Activated CD8-positive, alpha-beta memory T cell treated with anti-CD3 and anti-CD28 coated beads for 48 hours (primary cell): Measurements from ENCODE around the gene RALGAPA2.

Experiments
- DNase-seq, 3 experiments: peaks; one replicate each; pipeline ENCODE4 v3.0.0-alpha.2; 2020; ENCODE audit warnings: low read depth in 2 of 3, low spot score in 2 of 3

Gene RALGAPA2

DNA sequence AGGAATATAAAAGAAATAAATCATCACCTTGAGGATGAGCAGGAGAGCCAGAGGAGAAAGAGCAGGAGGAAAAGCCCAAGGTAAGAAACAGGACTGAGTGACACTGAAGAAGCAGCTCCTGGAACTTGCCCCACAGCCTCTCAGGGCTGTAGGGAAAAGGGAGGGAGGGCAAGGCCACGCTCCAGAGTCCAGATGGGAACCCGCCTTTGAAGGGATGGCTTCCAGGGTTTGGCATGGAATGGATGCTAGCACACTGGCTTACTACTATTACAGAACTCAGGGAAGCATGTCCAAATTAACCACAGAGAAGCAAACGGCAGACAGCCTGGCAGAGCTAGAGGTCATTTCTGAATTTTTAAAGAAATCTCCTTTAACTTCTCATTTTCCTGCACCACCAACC lies 26.8 kb downstream of the RALGAPA2 start:
- DNase-seq, result no peak

DNA sequence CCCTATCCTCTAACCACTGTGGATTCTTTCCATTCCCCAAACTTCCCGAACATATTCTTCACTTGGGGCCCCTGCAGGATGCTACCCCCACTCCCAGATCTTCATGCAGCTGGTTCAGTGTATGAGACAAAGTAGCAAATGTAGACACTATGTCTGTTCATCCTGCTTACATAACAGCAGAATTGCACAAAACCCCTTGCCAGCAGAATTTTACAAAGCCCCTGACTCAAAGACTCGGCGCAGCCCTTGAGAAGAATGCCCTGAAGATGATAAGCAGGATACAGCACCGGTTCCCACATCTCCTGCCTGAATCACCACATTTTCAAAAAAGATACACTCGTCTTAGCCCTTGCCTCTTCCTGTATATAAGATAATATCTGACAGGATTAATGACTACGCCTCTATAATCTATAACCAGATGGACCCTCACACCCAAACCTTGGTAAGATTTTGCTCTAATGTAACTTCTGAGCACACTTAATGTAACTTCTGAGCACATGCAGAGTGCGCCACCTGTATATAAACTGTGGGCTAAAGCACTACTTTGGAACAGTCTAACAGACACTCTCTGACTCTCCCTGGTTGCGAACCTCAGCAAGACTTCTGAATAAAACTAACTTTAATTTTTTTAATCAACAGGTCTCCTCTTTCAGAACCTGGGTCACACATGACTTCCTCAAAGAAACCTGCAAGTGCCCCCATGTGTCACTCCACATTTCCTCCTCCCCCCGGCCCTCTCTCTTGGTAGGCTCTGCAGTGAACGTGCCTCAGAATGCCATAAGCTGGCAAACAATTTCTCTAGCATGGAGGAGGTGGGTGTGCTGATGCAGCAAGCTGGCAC lies 28.7 kb downstream of the RALGAPA2 start:
- no peak for DNase-seq

DNA sequence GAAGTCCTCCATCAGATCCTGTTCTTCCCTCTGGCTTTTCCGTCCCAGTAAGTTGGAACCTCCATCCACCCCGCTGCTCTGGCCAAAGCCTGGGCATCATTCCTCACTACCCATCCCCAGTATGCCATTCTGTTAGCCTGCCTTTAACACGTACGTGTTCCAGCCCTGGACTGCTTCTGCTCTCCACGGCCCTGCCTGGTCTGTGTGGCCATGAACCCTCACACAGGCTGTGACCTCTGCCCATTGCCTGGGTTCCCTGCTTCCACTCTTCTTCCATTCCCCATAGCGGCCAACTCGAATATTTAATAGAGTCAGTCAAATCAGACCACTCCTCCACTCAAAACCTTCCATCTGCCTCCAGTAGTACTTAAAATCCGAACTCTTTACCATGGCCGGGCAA lies 29.4 kb downstream of the RALGAPA2 start:
- DNase-seq, result no peak

DNA sequence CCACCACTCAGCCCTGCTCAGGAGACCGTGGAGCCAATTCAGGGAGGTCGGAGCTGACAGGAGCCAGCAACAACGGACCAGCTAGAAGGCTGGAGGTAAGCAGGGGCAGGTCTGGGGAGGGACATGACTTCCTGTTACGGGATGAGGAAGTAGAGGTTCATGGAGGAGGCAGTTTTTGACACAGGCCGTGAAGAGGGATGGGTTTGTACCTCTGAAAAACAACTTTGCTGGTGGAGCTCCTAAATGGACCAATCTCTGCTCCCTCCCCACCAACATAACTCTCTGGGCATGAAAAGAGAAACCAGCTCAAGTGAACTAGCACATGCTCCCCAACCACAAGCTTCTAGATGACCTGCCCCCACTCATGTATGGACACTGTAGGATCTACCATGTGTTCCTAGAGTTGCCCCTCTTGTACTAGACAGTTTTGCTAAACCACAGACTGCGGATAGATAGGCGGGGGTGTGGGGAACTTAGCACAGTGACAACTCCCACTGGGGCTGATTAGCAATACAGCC lies 31.4 kb downstream of the RALGAPA2 start:
- no peak for DNase-seq

DNA sequence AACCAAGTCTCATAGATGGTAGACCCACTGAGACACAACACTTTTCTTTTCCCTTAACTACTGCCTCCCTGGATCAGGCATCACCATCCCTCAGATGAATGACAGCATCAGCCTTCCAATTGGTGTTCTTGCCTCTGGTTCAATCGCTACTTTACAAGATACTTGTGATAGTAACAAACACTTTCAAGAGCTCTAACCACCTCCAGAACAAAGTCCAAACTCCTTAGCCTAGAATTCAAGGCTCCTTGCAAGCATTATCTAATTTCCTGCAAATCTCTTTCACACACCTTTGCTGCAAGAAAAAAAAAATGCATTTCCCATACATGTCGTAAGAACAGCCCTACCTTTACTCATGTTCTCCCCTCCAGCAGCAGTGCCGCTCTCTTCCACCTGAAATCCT lies 33.1 kb downstream of the RALGAPA2 start:
- no peak for DNase-seq

DNA sequence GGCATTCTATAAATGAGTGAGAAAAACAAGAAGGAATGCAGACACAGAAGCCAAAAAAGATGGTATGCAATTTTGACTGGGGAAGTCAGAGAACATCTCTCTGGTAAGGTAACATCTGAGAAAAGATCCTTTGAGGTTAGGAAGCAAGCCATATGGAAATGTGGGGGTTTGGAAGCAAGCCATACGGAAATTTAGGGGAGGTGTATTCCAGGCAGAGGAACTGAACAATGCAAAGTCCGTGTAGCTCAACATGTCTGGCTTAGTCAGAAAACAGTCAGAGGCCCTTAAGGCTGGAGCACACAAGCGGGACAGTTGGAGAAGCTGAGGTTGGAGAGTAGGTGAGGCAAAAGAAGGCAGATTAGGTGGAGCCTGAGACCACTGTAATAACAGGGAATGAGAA lies 35.3 kb downstream of the RALGAPA2 start:
- no peak for DNase-seq

GRCh38 chr20:20668639-20669038 lies 43.8 kb downstream of the RALGAPA2 start:
- DNase-seq, result no peak

- no peak for DNase-seq
Measured at GRCh38 chr20:20666359-20666758, 46.1 kb downstream of the RALGAPA2 start.

GRCh38 chr20:20665606-20666332 lies 46.7 kb downstream of the RALGAPA2 start:
- DNase-seq, result no peak

DNA sequence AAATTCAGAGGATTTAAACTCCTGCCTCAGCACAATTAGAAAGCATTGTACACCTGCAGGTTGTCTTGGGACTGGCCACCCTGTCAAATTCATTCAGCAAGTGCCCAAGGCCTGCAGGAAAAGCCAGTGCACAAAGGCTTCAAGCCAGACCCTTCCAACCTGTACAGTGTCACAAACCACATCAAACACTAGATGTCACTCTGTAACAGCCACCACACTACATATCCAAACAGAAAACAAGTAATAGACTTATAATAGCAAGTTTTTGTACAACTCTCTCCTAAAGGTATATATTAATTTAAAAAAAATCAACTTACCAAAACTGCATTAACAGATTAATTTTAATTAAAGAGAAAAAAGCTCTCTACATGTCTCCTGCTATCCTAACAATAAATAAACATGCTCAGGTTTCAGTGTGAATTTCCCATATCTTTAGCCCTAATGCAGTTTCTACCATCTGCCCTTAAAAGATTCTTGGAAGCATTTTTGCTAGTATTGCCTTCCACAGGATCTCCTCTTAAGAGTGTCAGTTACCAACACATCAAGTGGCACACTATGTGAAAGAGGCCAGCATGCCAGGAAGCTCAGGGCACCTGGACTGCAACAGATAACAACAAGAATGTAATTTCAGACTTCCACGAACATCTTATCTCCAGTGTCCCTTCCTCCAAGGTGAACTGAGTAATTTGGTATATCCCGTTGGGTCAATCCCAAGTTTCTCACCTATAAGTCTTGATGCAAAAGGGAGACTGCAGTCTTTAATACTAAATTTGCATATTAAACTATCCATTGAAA lies 47.5 kb downstream of the RALGAPA2 start:
- DNase-seq, result no peak

DNA sequence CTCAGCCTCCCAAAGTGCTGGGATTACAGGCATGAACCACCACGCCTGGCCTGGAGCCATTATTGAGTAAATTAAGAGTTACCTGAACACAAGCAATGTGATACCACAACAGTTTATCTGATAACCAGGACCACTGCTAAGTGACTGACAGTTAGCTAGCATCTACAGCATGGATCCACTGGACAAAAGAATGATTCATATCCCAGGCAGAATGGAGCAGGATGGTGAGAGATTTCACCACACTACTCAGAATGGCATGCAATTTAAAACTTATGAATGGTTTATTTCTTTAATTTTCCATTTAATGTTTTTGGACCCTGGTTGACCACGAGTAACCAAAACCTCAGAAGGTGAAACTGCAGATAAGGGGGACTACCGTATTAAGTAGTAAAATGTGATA lies 48.6 kb downstream of the RALGAPA2 start:
- no peak for DNase-seq

GRCh38 chr20:20658871-20659431 lies 53.5 kb downstream of the RALGAPA2 start:
- DNase-seq, result no peak

DNA sequence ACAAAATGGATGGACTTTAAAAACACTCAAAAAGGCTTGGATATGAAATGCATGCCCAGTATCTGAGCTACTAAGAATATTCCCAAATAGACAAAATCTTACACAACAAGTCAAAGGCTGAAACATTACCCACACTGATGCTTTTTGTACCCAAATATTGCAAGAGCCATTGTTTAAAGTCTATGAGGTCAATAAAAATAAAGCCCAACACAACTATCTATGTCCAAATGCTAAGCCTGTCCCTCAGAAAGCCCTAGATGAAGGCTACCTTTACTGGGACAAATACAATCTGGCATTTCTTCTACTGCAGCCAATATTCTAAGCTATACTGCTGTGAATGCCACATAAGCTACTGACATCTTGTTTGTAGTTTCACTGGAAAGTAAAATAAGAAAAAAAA lies 54.3 kb downstream of the RALGAPA2 start:
- no peak for DNase-seq

DNA sequence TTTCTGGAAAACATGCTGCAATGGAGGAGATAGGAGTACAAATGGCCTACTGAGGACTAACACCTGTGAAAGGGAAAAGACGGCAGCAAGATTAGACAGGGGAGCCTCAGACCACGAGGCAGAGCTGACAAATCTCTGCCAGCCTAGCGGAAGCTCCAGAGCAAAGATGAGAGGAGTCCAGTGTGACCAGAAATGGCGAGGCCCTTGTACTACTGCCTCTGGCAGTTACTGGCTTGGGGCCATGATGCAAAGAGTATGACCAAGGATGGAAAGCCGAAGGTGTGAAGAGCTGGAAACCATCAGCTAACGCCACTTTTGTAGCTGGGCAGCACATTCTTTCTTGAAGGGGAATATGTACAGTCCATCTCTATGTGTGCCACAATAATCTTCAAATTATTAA lies 55.4 kb downstream of the RALGAPA2 start:
- DNase-seq, result no peak

GRCh38 chr20:20655883-20656282 lies 56.6 kb downstream of the RALGAPA2 start:
- no peak for DNase-seq

DNA sequence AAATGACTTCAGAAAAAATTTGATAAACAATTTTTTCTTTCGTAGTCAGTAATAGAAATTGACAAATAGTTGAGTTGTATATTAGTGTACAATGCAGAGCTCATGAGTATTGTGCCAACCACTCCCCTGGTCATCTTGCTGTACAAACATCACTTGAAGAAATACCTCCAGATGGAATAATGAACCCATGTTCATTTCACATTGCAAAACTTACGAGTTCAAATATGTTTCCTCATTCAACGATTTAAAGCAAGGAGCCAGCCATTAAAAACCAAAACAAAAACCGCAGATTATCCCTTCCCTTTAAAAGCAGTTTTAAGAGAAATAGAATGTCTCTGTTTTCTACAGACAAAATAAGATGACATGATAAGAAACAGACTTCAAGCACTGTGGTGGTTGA lies 62.5 kb downstream of the RALGAPA2 start:
- DNase-seq, result no peak

- DNase-seq, result no peak
Measured at GRCh38 chr20:20643927-20644326, 68.5 kb downstream of the RALGAPA2 start.

GRCh38 chr20:20641783-20642182 lies 70.7 kb downstream of the RALGAPA2 start:
- no peak for DNase-seq

DNA sequence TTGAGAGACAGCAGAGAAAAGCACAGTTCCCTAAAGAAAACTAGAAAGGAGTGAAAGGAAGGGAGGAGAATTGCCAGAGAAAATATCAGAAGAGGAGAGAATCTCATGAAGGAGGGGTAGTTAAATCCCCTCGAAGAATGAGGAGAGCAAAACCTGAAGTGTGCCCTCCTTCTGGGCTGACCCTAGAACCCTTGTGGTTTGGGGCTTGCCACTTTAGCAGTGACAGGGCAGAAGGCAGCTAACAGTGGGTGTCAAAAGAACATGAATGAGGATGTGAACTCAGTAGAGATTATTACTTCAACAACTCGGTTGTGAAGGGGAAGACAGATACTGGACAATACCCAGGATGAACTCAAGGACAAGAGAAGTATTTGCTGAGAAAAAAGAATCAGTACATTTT lies 73.6 kb downstream of the RALGAPA2 start:
- DNase-seq, result no peak

DNA sequence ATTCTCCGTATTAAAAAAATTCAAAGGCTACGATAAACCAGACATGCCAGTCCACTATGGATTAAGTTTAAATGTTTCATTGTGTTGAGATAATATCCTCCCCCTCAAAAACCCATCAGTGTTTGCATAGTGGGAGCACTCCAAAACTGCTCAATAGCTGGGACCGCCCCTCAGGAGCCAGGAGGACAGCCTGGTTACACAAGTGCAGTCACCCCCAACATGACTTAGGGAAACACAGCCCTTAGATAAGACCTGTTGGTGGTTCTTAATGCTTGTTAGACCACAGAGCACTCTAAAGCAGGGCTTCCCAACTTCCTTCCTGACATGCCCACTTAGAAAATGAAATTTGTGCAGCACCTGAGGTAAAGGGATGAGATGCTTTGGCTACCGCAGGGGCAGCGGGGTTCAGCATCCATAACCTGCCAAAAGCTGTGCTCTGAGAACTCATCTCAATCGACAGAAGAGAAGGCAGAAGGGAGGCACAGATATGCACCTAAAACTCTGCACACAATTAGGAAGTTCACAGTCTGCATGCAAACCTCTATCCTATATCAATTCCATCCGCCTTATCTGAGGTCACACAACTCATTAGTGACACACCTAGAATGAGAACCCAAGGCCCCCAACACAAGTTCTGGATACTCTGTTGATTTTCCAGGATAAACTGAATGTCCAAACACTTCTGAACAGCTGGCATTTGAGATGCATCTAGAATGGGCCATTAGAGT lies 74.3 kb downstream of the RALGAPA2 start:
- no peak for DNase-seq

DNA sequence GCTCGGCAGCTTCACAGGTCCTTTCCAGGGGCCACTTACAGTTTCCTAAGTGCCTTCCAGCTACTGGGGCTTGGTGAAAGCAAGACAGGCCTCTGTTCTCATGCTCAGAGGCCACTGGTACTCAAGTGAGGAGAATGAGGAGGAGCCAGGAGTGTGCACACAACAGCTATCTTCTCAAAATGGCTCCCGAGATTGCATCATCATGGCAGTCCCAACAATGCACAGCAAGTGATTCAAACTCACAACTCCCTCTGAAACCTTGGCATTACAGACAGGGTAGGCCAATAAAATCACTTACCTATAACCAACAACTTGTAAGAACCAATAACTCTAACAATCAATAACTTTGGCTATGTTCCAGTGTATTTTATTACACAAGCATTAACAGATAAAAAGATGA lies 77.4 kb downstream of the RALGAPA2 start:
- DNase-seq, result no peak
